ENCODE results near the gene SIPA1L2.

- TF ChIP-seq CTCF (conservative IDR thresholded peaks at IDR 0.05 in 1 of 2, IDR thresholded peaks at IDR 0.05 in 1 of 2; ENCODE audit: extremely low read depth in 1 of 2, insufficient read depth in 1 of 2, low read depth in 1 of 2, low read length in 2 of 2) (no peak), EZH2 (IDR thresholded peaks at IDR 0.05; ENCODE audit: borderline replicate concordance, low read length) (no peak)
Measured at GRCh38 chr1:232598837-232599177, 31.1 kb downstream of the SIPA1L2 start.

Data from mammary epithelial cell (primary cell).